GM12873 (cell line): ENCODE data around the gene SCEL.

Source experiments
- TF ChIP-seq, protein P1 (sequence below): IDR thresholded peaks from 2 replicates; pipeline ENCODE4 v1.5.1; 2012; ENCODE audit warnings: low read depth, mild to moderate bottlenecking, moderate library complexity, low read length, control low read depth; ENCODE audit not compliant: insufficient read depth; ENCODE audit errors: missing control alignments

SCEL gene

DNA sequence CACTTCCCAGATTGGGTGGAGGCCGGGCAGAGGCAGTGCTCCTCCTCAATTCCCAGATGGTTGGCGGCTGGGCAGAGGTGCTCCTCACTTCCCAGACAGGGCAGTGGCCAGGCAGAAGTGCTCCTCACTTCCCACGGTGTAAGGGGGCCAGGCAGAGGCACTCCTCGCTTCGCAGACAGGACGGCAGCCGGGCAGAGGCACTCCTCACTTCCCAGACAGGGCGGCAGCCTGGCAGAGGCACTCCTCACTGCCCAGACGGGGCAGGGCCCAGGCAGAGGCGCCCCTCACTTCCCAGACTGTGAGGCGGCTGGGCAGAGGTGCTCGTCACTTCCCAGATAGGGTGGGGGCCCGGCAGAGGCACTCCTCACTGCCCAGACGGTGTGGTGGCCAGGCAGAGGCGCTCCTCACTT, 125.3 kb downstream of the SCEL start:
- TF ChIP-seq, protein P1, sequence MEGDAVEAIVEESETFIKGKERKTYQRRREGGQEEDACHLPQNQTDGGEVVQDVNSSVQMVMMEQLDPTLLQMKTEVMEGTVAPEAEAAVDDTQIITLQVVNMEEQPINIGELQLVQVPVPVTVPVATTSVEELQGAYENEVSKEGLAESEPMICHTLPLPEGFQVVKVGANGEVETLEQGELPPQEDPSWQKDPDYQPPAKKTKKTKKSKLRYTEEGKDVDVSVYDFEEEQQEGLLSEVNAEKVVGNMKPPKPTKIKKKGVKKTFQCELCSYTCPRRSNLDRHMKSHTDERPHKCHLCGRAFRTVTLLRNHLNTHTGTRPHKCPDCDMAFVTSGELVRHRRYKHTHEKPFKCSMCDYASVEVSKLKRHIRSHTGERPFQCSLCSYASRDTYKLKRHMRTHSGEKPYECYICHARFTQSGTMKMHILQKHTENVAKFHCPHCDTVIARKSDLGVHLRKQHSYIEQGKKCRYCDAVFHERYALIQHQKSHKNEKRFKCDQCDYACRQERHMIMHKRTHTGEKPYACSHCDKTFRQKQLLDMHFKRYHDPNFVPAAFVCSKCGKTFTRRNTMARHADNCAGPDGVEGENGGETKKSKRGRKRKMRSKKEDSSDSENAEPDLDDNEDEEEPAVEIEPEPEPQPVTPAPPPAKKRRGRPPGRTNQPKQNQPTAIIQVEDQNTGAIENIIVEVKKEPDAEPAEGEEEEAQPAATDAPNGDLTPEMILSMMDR = no peak

DNA sequence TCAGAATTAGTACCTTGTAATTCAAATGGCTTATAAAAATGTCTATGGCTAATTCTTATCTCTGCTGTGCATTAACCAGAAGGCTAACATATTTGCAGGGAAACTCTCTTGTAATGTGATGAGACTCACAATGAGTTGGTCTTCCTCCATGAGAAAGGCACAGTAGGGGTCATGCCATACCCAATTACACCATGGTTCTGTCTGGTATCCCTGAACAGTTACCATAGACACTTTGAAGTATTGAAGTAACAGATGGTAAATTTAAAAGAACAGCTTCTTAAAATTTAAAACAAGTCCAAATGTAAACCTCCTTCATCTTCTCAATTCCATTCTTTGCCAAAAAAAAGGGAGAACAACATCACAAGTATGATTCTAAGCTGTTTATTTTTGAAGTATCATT, 139.3 kb downstream of the SCEL start:
- TF ChIP-seq, protein P1 = no peak

DNA sequence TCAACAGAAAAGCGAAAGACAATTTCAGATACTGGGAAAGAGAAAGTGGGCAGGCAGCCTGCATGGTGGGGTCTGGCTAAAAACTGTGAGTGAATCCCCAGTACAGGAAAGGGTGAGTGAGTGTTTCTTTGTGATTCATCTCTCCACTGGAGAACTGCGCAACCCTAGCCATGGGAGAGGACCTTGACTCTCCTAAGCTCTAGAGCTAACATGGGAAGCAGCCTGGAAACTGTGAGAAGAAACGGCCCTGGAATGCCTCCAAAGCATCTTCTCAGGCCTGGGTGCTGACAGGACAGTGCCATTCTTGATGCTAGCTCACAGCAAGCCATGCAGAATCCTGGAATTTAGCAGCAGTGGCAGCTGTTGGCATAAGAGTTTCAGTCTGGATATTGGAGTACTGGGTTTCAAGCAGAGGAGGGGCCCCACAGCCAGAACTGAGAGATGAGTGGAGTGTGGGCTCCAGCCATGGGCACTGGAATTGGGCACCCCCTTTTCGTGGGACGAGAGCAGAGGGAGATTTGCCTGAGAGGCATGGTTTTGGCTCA, 143.3 kb downstream of the SCEL start:
- TF ChIP-seq, protein P1 = no peak

DNA sequence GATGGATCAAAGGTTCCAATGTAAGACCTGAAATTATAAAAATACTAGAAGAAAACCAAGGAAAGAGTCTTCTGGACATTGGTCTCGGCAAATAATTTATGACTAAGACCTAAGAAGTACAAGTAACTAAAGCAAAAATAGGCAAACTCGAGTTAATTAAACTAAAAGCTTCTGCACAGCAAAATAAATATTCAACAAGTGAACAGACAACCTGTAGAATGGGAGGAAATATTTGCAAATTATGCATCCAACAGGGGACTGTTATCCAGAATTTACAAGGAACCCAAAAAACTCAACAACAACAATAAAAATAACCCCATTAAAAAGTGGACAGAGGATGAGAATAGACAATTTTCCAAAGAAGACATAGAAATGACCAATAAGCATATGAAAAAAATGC, 152.3 kb downstream of the SCEL start:
- TF ChIP-seq, protein P1 = no peak

DNA sequence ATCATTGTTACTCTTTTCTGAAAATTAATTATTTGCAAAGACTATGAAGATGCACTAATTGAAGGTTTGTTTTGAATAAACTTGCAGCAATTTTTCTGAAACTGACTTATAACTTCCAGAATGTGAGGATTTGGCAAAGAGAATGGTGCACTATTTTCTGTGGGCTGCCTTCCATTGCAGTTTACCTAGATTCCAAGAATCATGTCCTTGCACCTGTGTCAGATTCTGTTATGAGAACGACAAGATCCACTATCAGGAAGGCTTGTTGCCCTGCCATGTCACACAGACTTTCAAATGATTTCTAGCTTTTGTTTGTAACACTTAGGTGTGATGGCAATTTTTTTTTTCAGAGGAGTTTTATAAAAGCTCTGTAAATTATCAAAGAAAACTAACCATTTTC, 156.4 kb downstream of the SCEL start:
- TF ChIP-seq, protein P1 = no peak

DNA sequence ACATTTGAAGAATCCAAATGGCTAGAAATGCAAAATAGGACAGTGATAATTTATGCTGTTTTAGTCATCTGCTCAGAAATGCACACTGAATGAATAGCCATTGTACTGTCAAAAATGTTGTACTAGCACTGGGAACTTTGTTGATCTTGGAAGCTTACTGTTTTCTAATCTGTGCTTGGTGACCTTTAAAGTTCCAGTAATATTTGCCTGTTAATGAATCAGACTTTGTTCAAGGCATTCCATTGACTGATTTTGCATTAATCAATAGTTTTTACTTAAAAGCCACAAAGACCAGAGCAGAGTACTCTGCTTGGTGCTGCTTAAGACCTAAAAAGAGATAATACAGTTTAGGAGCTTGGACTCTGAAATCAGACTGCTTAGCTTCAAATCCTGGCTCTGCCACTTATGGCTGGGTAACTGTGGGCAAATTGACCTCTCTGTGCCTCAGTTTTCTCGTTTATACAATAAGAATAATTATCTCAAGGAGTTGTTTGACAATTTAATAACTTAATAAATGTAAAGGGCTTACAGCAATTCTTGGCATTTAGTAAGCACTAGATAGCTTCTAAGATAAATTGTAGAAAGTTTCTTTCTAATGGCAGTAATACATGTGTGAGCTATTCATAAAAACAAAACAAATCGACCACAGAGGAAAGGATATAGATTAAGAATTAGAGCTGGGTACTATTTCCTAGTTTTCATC, 157.4 kb downstream of the SCEL start:
- TF ChIP-seq, protein P1 = no peak

DNA sequence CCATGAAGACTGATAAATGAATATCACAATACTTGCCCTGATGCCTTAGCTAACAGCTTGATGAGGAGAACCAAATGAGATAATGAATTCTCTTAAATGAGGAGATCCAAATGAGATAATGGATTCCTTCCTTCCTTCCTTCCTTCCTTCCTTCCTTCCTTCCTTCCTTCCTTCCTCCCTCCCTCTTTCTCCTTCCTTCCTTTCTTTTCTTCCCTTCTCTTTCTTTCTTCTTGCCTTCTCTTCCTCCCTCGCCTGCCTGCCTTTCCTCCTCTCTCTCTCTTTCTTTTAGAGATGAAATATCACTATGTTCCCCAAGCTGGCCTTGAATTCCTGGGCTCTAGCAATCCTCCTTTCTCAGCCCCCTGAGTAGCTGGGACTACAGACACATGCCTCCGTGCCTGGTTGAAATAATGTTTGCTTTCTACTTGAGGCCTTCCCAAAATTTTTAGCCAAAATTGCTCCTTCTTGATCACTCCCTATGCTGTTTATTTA, 158.0 kb downstream of the SCEL start:
- TF ChIP-seq, protein P1 = no peak
